Neutrophil (primary cell): ENCODE data around the gene TAC4.
"Not testable (repeated sequence)": the region's sequence is repeated elsewhere in the genome, so short reads cannot be mapped to it uniquely, and the experiment has no call there.

Source experiments
- H3K27ac ChIP-seq: fragments of 200-600 bp; sonication (generic); 2 replicates; pipeline ENCODE4 v1.5.1; 2016; ENCODE audit warnings: mild to moderate bottlenecking, moderate library complexity
- H3K27me3 ChIP-seq: fragments of 200-600 bp; sonication (generic); 2 replicates; pipeline ENCODE4 v1.6.0; 2016; ENCODE audit warnings: mild to moderate bottlenecking
- H3K36me3 ChIP-seq: fragments of 200-600 bp; sonication (generic); 2 replicates; pipeline ENCODE4 v1.5.1; 2017
- H3K4me1 ChIP-seq, 2 experiments: fragments of 200-600 bp in 1 of 2; sonication (generic) in 1 of 2; 1 replicate in 1 of 2; 2 replicates in 1 of 2; pipeline versions ENCODE4 v1.5.1 to v1.6.1; 2013 to 2016; ENCODE audit warnings: low read depth in 1 of 2, low read length in 1 of 2, mild to moderate bottlenecking in 1 of 2, moderate library complexity in 1 of 2; ENCODE audit not compliant: control insufficient read depth in 1 of 2, insufficient read depth in 1 of 2
- H3K4me3 ChIP-seq, 2 experiments: fragments of 200-600 bp in 1 of 2; sonication (generic) in 1 of 2; 1 replicate in 1 of 2; 2 replicates in 1 of 2; pipeline ENCODE4 v1.5.1; 2013 to 2016; ENCODE audit warnings: low read depth in 1 of 2, low read length in 1 of 2, mild to moderate bottlenecking in 1 of 2, moderate library complexity in 1 of 2
- H3K9me3 ChIP-seq: fragments of 200-600 bp; sonication (generic); 2 replicates; pipeline ENCODE4 v1.5.1; 2016
- TF ChIP-seq, protein P1 (sequence below): fragments of 200-600 bp; sonication (generic); IDR thresholded peaks from 2 replicates; pipeline ENCODE4 v1.5.1; 2016; ENCODE audit warnings: antibody characterized with exemption

TAC4 gene

GRCh38 chr17:49835472-49835871 lies 12.4 kb downstream of the TAC4 start:
- Histone ChIP-seq H3K27ac (no peak overlapping the region), H3K4me3 (no peak overlapping the region), H3K36me3 (peaks cover 66% of the 10 kb centered on the region), H3K4me1 (no peaks in the 10 kb centered on the region), H3K9me3 (no peaks in the 10 kb centered on the region), H3K27me3 (no peaks in the 10 kb centered on the region)
- TF ChIP-seq, protein P1, sequence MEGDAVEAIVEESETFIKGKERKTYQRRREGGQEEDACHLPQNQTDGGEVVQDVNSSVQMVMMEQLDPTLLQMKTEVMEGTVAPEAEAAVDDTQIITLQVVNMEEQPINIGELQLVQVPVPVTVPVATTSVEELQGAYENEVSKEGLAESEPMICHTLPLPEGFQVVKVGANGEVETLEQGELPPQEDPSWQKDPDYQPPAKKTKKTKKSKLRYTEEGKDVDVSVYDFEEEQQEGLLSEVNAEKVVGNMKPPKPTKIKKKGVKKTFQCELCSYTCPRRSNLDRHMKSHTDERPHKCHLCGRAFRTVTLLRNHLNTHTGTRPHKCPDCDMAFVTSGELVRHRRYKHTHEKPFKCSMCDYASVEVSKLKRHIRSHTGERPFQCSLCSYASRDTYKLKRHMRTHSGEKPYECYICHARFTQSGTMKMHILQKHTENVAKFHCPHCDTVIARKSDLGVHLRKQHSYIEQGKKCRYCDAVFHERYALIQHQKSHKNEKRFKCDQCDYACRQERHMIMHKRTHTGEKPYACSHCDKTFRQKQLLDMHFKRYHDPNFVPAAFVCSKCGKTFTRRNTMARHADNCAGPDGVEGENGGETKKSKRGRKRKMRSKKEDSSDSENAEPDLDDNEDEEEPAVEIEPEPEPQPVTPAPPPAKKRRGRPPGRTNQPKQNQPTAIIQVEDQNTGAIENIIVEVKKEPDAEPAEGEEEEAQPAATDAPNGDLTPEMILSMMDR: no peak

- H3K27me3 ChIP-seq: no peaks in the 10 kb centered on the region
- no peak overlapping the region for H3K4me3 ChIP-seq
- H3K27ac ChIP-seq: no peak overlapping the region
- no peaks in the 10 kb centered on the region for H3K9me3 ChIP-seq
- peaks cover 77% of the 10 kb centered on the region for H3K36me3 ChIP-seq
- no peaks in the 10 kb centered on the region for H3K4me1 ChIP-seq
- TF ChIP-seq, protein P1: no peak
Observed at GRCh38 chr17:49834118-49834743, 13.6 kb downstream of the TAC4 start.

DNA sequence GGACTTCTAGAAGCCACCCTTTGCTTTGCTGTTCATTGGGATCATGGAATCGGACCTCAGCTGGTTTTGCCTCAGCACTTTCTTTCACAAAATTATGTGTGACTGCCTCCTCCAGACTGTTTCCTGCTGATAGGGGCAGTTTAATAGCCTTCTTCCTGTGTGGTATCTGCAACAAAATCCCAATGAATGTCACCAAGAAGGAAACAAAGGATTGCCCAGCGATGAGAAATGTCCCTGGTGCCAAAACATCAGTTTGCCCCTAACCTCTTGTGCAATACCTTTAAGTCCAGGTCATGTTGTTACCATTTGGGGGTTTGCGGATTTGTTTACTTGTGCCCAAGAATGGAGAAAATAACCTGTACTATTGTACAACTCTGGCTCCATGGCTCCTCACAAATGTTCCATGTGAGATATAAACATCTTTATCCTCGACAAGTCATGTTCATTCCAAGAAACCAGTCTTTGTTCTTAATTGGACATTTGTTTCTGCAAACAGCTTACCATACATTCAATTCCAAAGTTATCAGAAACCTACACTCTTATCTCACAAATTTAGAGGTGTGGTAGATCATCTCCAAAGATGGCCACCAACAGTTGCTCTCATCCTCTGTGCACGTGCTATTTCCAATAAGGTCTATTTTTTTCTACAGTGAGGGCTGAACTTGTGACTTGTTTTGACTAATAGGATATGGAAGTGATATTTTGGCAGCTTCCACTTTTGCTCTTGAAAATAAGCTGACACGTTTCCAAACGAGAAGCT lies 14.8 kb downstream of the TAC4 start:
- Histone ChIP-seq H3K36me3 (peaks cover 77% of the 10 kb centered on the region), H3K4me1 (peaks cover 0 to 7% of the 10 kb centered on the region in 2 experiments), H3K27ac (no peak overlapping the region), H3K9me3 (no peaks in the 10 kb centered on the region), H3K4me3 (no peak overlapping the region), H3K27me3 (no peaks in the 10 kb centered on the region)
- TF ChIP-seq, protein P1: no peak

GRCh38 chr17:49830605-49831004 lies 17.3 kb downstream of the TAC4 start:
- H3K4me3 ChIP-seq: no peak overlapping the region
- TF ChIP-seq, protein P1: no peak
- no peaks in the 10 kb centered on the region for H3K27me3 ChIP-seq
- H3K36me3 ChIP-seq: peaks cover 85% of the 10 kb centered on the region
- peaks cover 0 to 8% of the 10 kb centered on the region in 2 experiments for H3K4me1 ChIP-seq
- no peaks in the 10 kb centered on the region for H3K9me3 ChIP-seq
- H3K27ac ChIP-seq: no peak overlapping the region

GRCh38 chr17:49829026-49829425 lies 18.8 kb downstream of the TAC4 start:
- TF ChIP-seq, protein P1: no peak
- Histone ChIP-seq H3K9me3 (no peaks in the 10 kb centered on the region), H3K27ac (peak overlapping the region; percentile 64), H3K4me1 (peaks cover 0 to 8% of the 10 kb centered on the region in 2 experiments), H3K27me3 (no peaks in the 10 kb centered on the region), H3K4me3 (no peak overlapping the region), H3K36me3 (peaks cover 90% of the 10 kb centered on the region)

DNA sequence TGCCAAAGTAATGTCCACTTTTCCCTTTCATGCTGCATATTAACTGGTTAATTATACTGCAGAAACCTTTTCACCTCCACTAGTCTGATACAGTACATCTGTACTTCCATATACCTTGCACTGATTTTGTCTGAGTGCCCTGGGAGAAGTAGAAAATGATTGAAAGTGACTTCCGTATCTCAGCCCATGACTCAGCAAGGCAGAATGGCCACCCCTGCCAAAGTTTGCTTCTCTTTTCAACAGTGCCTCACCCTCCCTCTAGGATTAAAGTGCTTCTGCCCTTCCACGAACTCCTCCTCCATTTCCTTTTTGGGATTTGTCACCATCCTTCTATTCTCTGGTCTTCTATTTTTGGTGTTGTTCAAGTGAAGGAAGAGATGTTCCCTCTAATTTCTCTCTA lies 19.5 kb downstream of the TAC4 start:
- not testable (repeated sequence) for H3K27me3 ChIP-seq, H3K4me3 ChIP-seq, H3K9me3 ChIP-seq, H3K4me1 ChIP-seq
- H3K36me3 ChIP-seq: peaks cover 90% of the 10 kb centered on the region
- H3K27ac ChIP-seq: peak overlapping the region; percentile 64
